Parathyroid adenoma (tissue), 2 donors: ENCODE measurements around the gene SLC1A3.

ENCODE experiments used
- H2AFZ ChIP-seq: fragments of 300-600 bp; sonication (generic); one replicate; pipeline ENCODE4 v1.7.0; 2017; ENCODE audit warnings: antibody characterized with exemption, mild to moderate bottlenecking
- H3K27ac ChIP-seq: fragments of 300-600 bp; sonication (generic); one replicate; pipeline ENCODE4 v1.7.0; 2017
- H3K27me3 ChIP-seq: fragments of 300-600 bp; sonication (generic); one replicate; pipeline ENCODE4 v1.7.0; 2017; ENCODE audit warnings: low read length; ENCODE audit not compliant: control insufficient read depth, insufficient read depth
- H3K36me3 ChIP-seq: fragments of 300-600 bp; sonication (generic); one replicate; pipeline ENCODE4 v1.7.0; 2017; ENCODE audit warnings: low read length; ENCODE audit not compliant: control insufficient read depth, insufficient read depth
- H3K4me1 ChIP-seq: fragments of 300-600 bp; sonication (generic); one replicate; pipeline ENCODE4 v1.7.0; 2017; ENCODE audit warnings: control low read depth
- H3K4me2 ChIP-seq: fragments of 300-600 bp; sonication (generic); one replicate; pipeline ENCODE4 v1.7.0; 2017; ENCODE audit warnings: low read length
- H3K4me3 ChIP-seq: fragments of 300-600 bp; sonication (generic); one replicate; pipeline ENCODE4 v1.7.0; 2017; ENCODE audit warnings: low read depth, low read length
- H3K79me2 ChIP-seq: fragments of 300-600 bp; sonication (generic); one replicate; pipeline ENCODE4 v1.7.0; 2017; ENCODE audit warnings: control low read depth
- H3K9ac ChIP-seq: fragments of 300-600 bp; sonication (generic); one replicate; pipeline ENCODE4 v1.7.0; 2017; ENCODE audit warnings: mild to moderate bottlenecking
- H3K9me3 ChIP-seq: fragments of 300-600 bp; sonication (generic); one replicate; pipeline ENCODE4 v1.7.0; 2017; ENCODE audit warnings: low read length; ENCODE audit not compliant: control insufficient read depth
- CTCF ChIP-seq: fragments of 300-600 bp; sonication (generic); IDR thresholded peaks from one replicate; pipeline ENCODE4 v1.7.0; 2017; ENCODE audit warnings: antibody characterized with exemption, mild to moderate bottlenecking
- donor health status: primary hyperparathyroidism.

Gene SLC1A3

GRCh38 chr5:36706662-36707061, 100.3 kb downstream of the SLC1A3 start:
- Histone ChIP-seq H3K36me3 (no peaks in the 10 kb centered on the region), H3K27me3 (no peaks in the 10 kb centered on the region), H3K79me2 (no peaks in the 10 kb centered on the region), H3K9ac (no peak overlapping the region), H3K4me2 (no peak overlapping the region), H2AFZ (no peak overlapping the region), H3K4me1 (no peaks in the 10 kb centered on the region), H3K27ac (no peak overlapping the region), H3K9me3 (no peaks in the 10 kb centered on the region), H3K4me3 (no peak overlapping the region)
- TF ChIP-seq CTCF: no peak

GRCh38 chr5:36708996-36709395, 102.6 kb downstream of the SLC1A3 start:
- no peak overlapping the region for H3K9ac ChIP-seq

GRCh38 chr5:36710039-36710438, 103.6 kb downstream of the SLC1A3 start:
- Histone ChIP-seq H3K27ac (no peak overlapping the region), H3K9ac (no peak overlapping the region), H3K79me2 (no peaks in the 10 kb centered on the region), H3K27me3 (no peaks in the 10 kb centered on the region), H3K4me1 (no peaks in the 10 kb centered on the region), H3K4me2 (no peak overlapping the region), H2AFZ (no peak overlapping the region), H3K9me3 (no peaks in the 10 kb centered on the region), H3K4me3 (no peak overlapping the region), H3K36me3 (no peaks in the 10 kb centered on the region)
- TF ChIP-seq CTCF: no peak

More at GRCh38 chr5:36708996-36709395, 102.6 kb downstream of the SLC1A3 start:
- H3K27me3 ChIP-seq: no peaks in the 10 kb centered on the region
- H3K79me2 ChIP-seq: no peaks in the 10 kb centered on the region
- H3K36me3 ChIP-seq: no peaks in the 10 kb centered on the region
- no peaks in the 10 kb centered on the region for H3K4me1 ChIP-seq
- no peak for TF ChIP-seq CTCF
- no peak overlapping the region for H3K4me2 ChIP-seq
- H3K9me3 ChIP-seq: no peaks in the 10 kb centered on the region
- H3K4me3 ChIP-seq: no peak overlapping the region
- no peak overlapping the region for H3K27ac ChIP-seq
- no peak overlapping the region for H2AFZ ChIP-seq

- Histone ChIP-seq H3K4me1 (no peaks in the 10 kb centered on the region), H3K27ac (no peak overlapping the region), H3K4me2 (no peak overlapping the region), H2AFZ (no peak overlapping the region), H3K27me3 (no peaks in the 10 kb centered on the region), H3K79me2 (no peaks in the 10 kb centered on the region), H3K36me3 (no peaks in the 10 kb centered on the region), H3K4me3 (no peak overlapping the region), H3K9me3 (no peaks in the 10 kb centered on the region), H3K9ac (no peak overlapping the region)
- TF ChIP-seq CTCF: no peak
Measured at GRCh38 chr5:36712706-36713105, 106.3 kb downstream of the SLC1A3 start.

- Histone ChIP-seq H3K27ac (no peak overlapping the region), H3K9me3 (no peaks in the 10 kb centered on the region), H3K4me2 (no peak overlapping the region), H3K9ac (no peak overlapping the region), H3K27me3 (no peaks in the 10 kb centered on the region), H3K4me1 (no peaks in the 10 kb centered on the region), H2AFZ (no peak overlapping the region), H3K79me2 (no peaks in the 10 kb centered on the region), H3K36me3 (no peaks in the 10 kb centered on the region), H3K4me3 (no peak overlapping the region)
- TF ChIP-seq CTCF: no peak
Measured at GRCh38 chr5:36713541-36713940, 107.1 kb downstream of the SLC1A3 start.
